K562 (cell line): ENCODE results near the gene LCNL1. TPM values are rescaled to one million over a fixed set of nuclear protein-coding genes. Genes with fewer than 3 reads are reported as not detected.

Experiments
- ASH1L ChIP-seq: fragments of 450-650 bp; IDR thresholded peaks from 2 replicates; pipeline ENCODE4 v1.6.1; 2018; ENCODE audit warnings: borderline replicate concordance, mild to moderate bottlenecking, low read depth; ENCODE audit not compliant: partially characterized antibody
- CBX3 ChIP-seq, 2 experiments: IDR thresholded peaks; 1 replicate in 1 of 2; 2 replicates in 1 of 2; pipeline ENCODE4 v1.6.1; 2012; ENCODE audit warnings: inconsistent platforms in 2 of 2, low read length in 2 of 2, borderline replicate concordance in 1 of 2, control low read depth in 1 of 2
- CHAMP1 ChIP-seq: fragments of 450-650 bp; IDR thresholded peaks from 2 replicates; pipeline ENCODE4 v1.6.1; 2016; ENCODE audit warnings: mild to moderate bottlenecking
- CHCHD3 ChIP-seq: fragments of 250-450 bp; sonication (Bioruptor Pico); IDR thresholded peaks from 2 replicates; pipeline ENCODE4 v2.1.2; 2022; ENCODE audit warnings: mild to moderate bottlenecking
- FOXA3 ChIP-seq, 2 experiments: fragments of 450-650 bp in 1 of 2; sonication (generic) in 1 of 2; formaldehyde crosslinking; IDR thresholded peaks in 1 of 2; conservative IDR thresholded peaks in 1 of 2; 2 replicates each; pipeline versions ENCODE4 v1.4.0 to v1.8.0; 2020 to 2022; ENCODE audit warnings: mild to moderate bottlenecking in 2 of 2, missing genetic modification reagents in 1 of 2
- HNRNPLL ChIP-seq: fragments of 200-400 bp; formaldehyde crosslinking; IDR thresholded peaks from 2 replicates; pipeline ENCODE4 v1.6.1; 2017; ENCODE audit warnings: low read length, low read depth, mild to moderate bottlenecking; ENCODE audit not compliant: poor library complexity, severe bottlenecking
- HOMEZ ChIP-seq: fragments of 250-450 bp; sonication (Bioruptor Pico); IDR thresholded peaks from 2 replicates; pipeline ENCODE4 v1.4.0; 2020; ENCODE audit warnings: mild to moderate bottlenecking, moderate library complexity
- IRF9 ChIP-seq: fragments of 450-650 bp; IDR thresholded peaks from 2 replicates; pipeline ENCODE4 v1.6.1; 2016; ENCODE audit warnings: missing biosample characterization, missing genetic modification characterization
- MAFF ChIP-seq: IDR thresholded peaks from 2 replicates; pipeline ENCODE4 v1.6.1; 2012; ENCODE audit warnings: low read length, improper control_type of control experiment
- RBFOX2 ChIP-seq: fragments of 200-400 bp; formaldehyde crosslinking; IDR thresholded peaks from 2 replicates; pipeline ENCODE4 v1.6.1; 2017; ENCODE audit warnings: low read depth, mild to moderate bottlenecking, low read length, moderate library complexity
- SNIP1 ChIP-seq: fragments of 450-650 bp; IDR thresholded peaks from 2 replicates; pipeline ENCODE4 v1.7.1; 2017; ENCODE audit warnings: low read depth, mild to moderate bottlenecking
- SRSF7 ChIP-seq: fragments of 200-400 bp; formaldehyde crosslinking; optimal IDR thresholded peaks from 2 replicates; pipeline ENCODE3; 2017; ENCODE audit warnings: mild to moderate bottlenecking, low read depth, low read length
- STAG1 ChIP-seq: sonication (generic); formaldehyde crosslinking; IDR thresholded peaks from 2 replicates; pipeline ENCODE4 v1.5.0; 2020; ENCODE audit warnings: missing genetic modification reagents, borderline replicate concordance
- TAF9B ChIP-seq: fragments of 450-650 bp; IDR thresholded peaks from 2 replicates; pipeline ENCODE4 v1.6.1; 2018; ENCODE audit warnings: mild to moderate bottlenecking; ENCODE audit not compliant: partially characterized antibody
- ZEB2 ChIP-seq: fragments of 450-650 bp; IDR thresholded peaks from 2 replicates; pipeline ENCODE4 v1.6.1; 2016
- ZNF165 ChIP-seq: fragments of 250-450 bp; sonication (Bioruptor Pico); IDR thresholded peaks from 2 replicates; pipeline ENCODE4 v1.4.0; 2020; ENCODE audit warnings: borderline replicate concordance
- ZNF639 ChIP-seq, 2 experiments: fragments of 200-800 bp in 1 of 2; sonication (Bioruptor generic) in 1 of 2; sonication (generic) in 1 of 2; formaldehyde crosslinking in 1 of 2; IDR thresholded peaks in 1 of 2; conservative IDR thresholded peaks in 1 of 2; 2 replicates each; pipeline versions ENCODE4 v1.5.0 to v1.6.1; 2016 to 2020; ENCODE audit warnings: missing compliant biosample characterization in 1 of 2, missing genetic modification characterization in 1 of 2, missing genetic modification reagents in 1 of 2
- polyA plus RNA-seq, 8 experiments: library from polyadenylated mRNA; depleted of rRNA in 4 of 8; stranded (reverse) in 5 of 8; unstranded in 3 of 8; fragments of >200 nt; fragmentation: Nextera tagmentation in 2 of 8; fragmentation: Illumina TruSeq in 1 of 8; extraction: Ambion mirVana in 2 of 8; extraction: Trizol in 1 of 8; gene quantifications; 2 replicates each; pipeline versions ENCODE4 v1.2.1 to v1.2.3, GENCODE V29; 2011 to 2014; ENCODE audit warnings: inconsistent platforms in 1 of 8, missing spikeins in 1 of 8
- total RNA-seq, 7 experiments: library from RNA; depleted of rRNA in 6 of 7; stranded (reverse); fragments of >200 nt in 6 of 7; fragmentation: Illumina TruSeq in 2 of 7; extraction: Trizol in 2 of 7; gene quantifications; 2 replicates each; pipeline versions ENCODE4 v1.2.1 to v1.2.3, GENCODE V29; 2011 to 2021; ENCODE audit warnings: low replicate concordance in 1 of 7

LCNL1 gene
- total and polyA plus RNA-seq, 9 of the 15 experiments (the other 6 are each of a cell fraction or from before 2014, with no cell fraction given): 0.04 to 0.16 (median 0.04) TPM; not detected in 4

- TF ChIP-seq CBX3 (IDR thresholded peaks at IDR 0.05; ENCODE audit: borderline replicate concordance in 1 of 2, low read length in 2 of 2) (no peak), CHAMP1 (no peak), ZEB2 (no peak), ZNF639 (CRISPR knock-in tag; conservative IDR thresholded peaks at IDR 0.05 in 1 of 2, IDR thresholded peaks at IDR 0.05 in 1 of 2) (no peak), STAG1 (no peak), SNIP1 (no peak), TAF9B (no peak), ZNF165 (CRISPR knock-in tag) (no peak), ASH1L (no peak), MAFF (no peak), HNRNPLL (no peak), FOXA3 (CRISPR knock-in tag; conservative IDR thresholded peaks at IDR 0.05 in 1 of 2, IDR thresholded peaks at IDR 0.05 in 1 of 2) (no peak), CHCHD3 (CRISPR knock-in tag) (no peak), HOMEZ (CRISPR knock-in tag) (no peak), RBFOX2 (peak; percentile 44; the same call in 1 of the 2 replicates), IRF9 (tag) (no peak), SRSF7 (no peak)
These were observed 4.5 kb upstream of the LCNL1 start (continued) for GRCh38 chr9:136978073-136978864.
